Loucy (cell line): Measurements from ENCODE around the gene SEC24B.

Source experiments
- H2AFZ ChIP-seq: fragments of 200-600 bp; sonication (generic); 2 replicates; pipeline ENCODE4 v1.6.0; 2016; ENCODE audit warnings: antibody characterized with exemption, mild to moderate bottlenecking, low read length, moderate library complexity
- H3F3A ChIP-seq: fragments of 200-600 bp; 2 replicates; pipeline ENCODE4 v1.6.0; 2016; ENCODE audit warnings: antibody characterized with exemption, low read depth, mild to moderate bottlenecking
- H3K27me3 ChIP-seq: fragments of 200-600 bp; sonication (generic); 2 replicates; pipeline ENCODE4 v1.6.1; 2014; ENCODE audit warnings: low read length, mild to moderate bottlenecking; ENCODE audit not compliant: insufficient read depth, poor library complexity, severe bottlenecking
- H3K36me3 ChIP-seq: fragments of 200-600 bp; sonication (generic); 2 replicates; pipeline ENCODE4 v1.6.1; 2016; ENCODE audit warnings: low read length; ENCODE audit not compliant: insufficient read depth
- H3K4me1 ChIP-seq: fragments of 200-600 bp; sonication (generic); 2 replicates; pipeline ENCODE4 v1.5.1; 2014; ENCODE audit warnings: low read length, mild to moderate bottlenecking; ENCODE audit not compliant: insufficient read depth, poor library complexity, severe bottlenecking
- H3K4me2 ChIP-seq: fragments of 200-600 bp; sonication (generic); 2 replicates; pipeline ENCODE4 v1.6.0; 2014; ENCODE audit warnings: antibody characterized with exemption, low read length, low read depth, mild to moderate bottlenecking; ENCODE audit not compliant: poor library complexity, severe bottlenecking
- H3K4me3 ChIP-seq: fragments of 200-600 bp; sonication (generic); 2 replicates; pipeline ENCODE4 v1.5.1; 2014; ENCODE audit warnings: low read length, mild to moderate bottlenecking, mixed read lengths; ENCODE audit not compliant: poor library complexity, severe bottlenecking
- H3K79me2 ChIP-seq: fragments of 200-600 bp; sonication (generic); 2 replicates; pipeline ENCODE4 v1.6.1; 2014; ENCODE audit warnings: low read length; ENCODE audit not compliant: insufficient read depth
- H3K9ac ChIP-seq: fragments of 200-600 bp; sonication (generic); 2 replicates; pipeline ENCODE4 v1.6.0; 2014; ENCODE audit warnings: mild to moderate bottlenecking, low read depth, low read length, moderate library complexity; ENCODE audit not compliant: poor library complexity, severe bottlenecking
- H3K9me2 ChIP-seq: fragments of 200-600 bp; sonication (generic); replicated peaks from 2 replicates; pipeline ENCODE4 v1.6.1; 2016; ENCODE audit warnings: low read depth, low read length, mixed read lengths
- H3K9me3 ChIP-seq: fragments of 200-600 bp; sonication (generic); 2 replicates; pipeline ENCODE4 v1.6.1; 2014; ENCODE audit warnings: mild to moderate bottlenecking, antibody characterized with exemption, low read length, low read depth; ENCODE audit not compliant: insufficient read depth
- H4K20me1 ChIP-seq: fragments of 200-600 bp; sonication (generic); 2 replicates; pipeline ENCODE4 v1.6.0; 2014; ENCODE audit warnings: antibody characterized with exemption, low read length, mild to moderate bottlenecking; ENCODE audit not compliant: insufficient read depth, poor library complexity, severe bottlenecking
- CTCF ChIP-seq: fragments of 200-600 bp; sonication (generic); conservative IDR thresholded peaks from 2 replicates; pipeline ENCODE4 v1.5.1; 2014; ENCODE audit warnings: mild to moderate bottlenecking, antibody characterized with exemption, low read length
- EZH2phosphoT487 ChIP-seq: fragments of 200-600 bp; IDR thresholded peaks from 2 replicates; pipeline ENCODE4 v1.6.1; 2018; ENCODE audit warnings: antibody characterized with exemption, mild to moderate bottlenecking, moderate library complexity, borderline replicate concordance

The SEC24B gene

GRCh38 chr4:109462802-109463201 is 29.2 kb downstream of the SEC24B start:
- no peak overlapping the region for H3K9ac ChIP-seq
- no peaks in the 10 kb centered on the region for H3K9me3 ChIP-seq
- no peaks in the 10 kb centered on the region for H3K4me1 ChIP-seq
- no peak overlapping the region for H3K4me2 ChIP-seq
- H3K27me3 ChIP-seq = no peaks in the 10 kb centered on the region
- no peaks in the 10 kb centered on the region for H3F3A ChIP-seq
- peaks cover 28% of the 10 kb centered on the region for H4K20me1 ChIP-seq
- H3K4me3 ChIP-seq = no peak overlapping the region
- H3K9me2 ChIP-seq = no peaks in the 10 kb centered on the region
- H3K36me3 ChIP-seq = peaks cover 38% of the 10 kb centered on the region; the same call in 1 of the 2 replicates
- peaks cover 91% of the 10 kb centered on the region for H3K79me2 ChIP-seq
- no peak overlapping the region for H2AFZ ChIP-seq
- TF ChIP-seq EZH2phosphoT487 = no peak
- no peak for TF ChIP-seq CTCF

- no peak overlapping the region for H3K4me3 ChIP-seq
- H3K9me3 ChIP-seq = no peaks in the 10 kb centered on the region
- H3K36me3 ChIP-seq = peaks cover 49% of the 10 kb centered on the region; the same call in 1 of the 2 replicates
- no peak overlapping the region for H3K4me2 ChIP-seq
- no peaks in the 10 kb centered on the region for H3K9me2 ChIP-seq
- H3F3A ChIP-seq = no peaks in the 10 kb centered on the region
- H3K4me1 ChIP-seq = no peaks in the 10 kb centered on the region
- peaks cover 91% of the 10 kb centered on the region for H3K79me2 ChIP-seq
- peaks cover 23% of the 10 kb centered on the region for H4K20me1 ChIP-seq
- no peak for TF ChIP-seq CTCF
- no peak for TF ChIP-seq EZH2phosphoT487
- no peak overlapping the region for H3K9ac ChIP-seq
- no peak overlapping the region for H2AFZ ChIP-seq
- H3K27me3 ChIP-seq = no peaks in the 10 kb centered on the region
These were observed 31.5 kb downstream of the SEC24B start for GRCh38 chr4:109465069-109465468.

GRCh38 chr4:109469915-109470314 is 36.3 kb downstream of the SEC24B start:
- TF ChIP-seq EZH2phosphoT487 (no peak), CTCF (no peak)
- no peak overlapping the region for H3K4me2 ChIP-seq
- no peak overlapping the region for H3K9ac ChIP-seq
- H3K4me3 ChIP-seq = no peak overlapping the region
- H3F3A ChIP-seq = no peaks in the 10 kb centered on the region
- peaks cover 49% of the 10 kb centered on the region for H3K36me3 ChIP-seq
- peaks cover 39% of the 10 kb centered on the region for H4K20me1 ChIP-seq
- H3K79me2 ChIP-seq = peaks cover 91% of the 10 kb centered on the region
- peaks cover 5% of the 10 kb centered on the region for H3K4me1 ChIP-seq
- H2AFZ ChIP-seq = no peak overlapping the region
- no peaks in the 10 kb centered on the region for H3K9me3 ChIP-seq
- H3K27me3 ChIP-seq = no peaks in the 10 kb centered on the region
- no peaks in the 10 kb centered on the region for H3K9me2 ChIP-seq
